ENCODE measurements around the gene CPEB2. TPM values are rescaled to one million over a fixed set of nuclear protein-coding genes. Genes with fewer than 3 reads are reported as not detected.
A peak's percentile ranks its signal among the peaks of the same experiment; 100 is the strongest.

The CPEB2 gene
- total and polyA plus RNA-seq, 8 donors, result 8.4 to 27.7 (median 12.2) TPM

- Histone ChIP-seq H3K27ac (no peak overlapping the region), H3K9me3 (no peaks in the 10 kb centered on the region), H3K4me1 (no peaks in the 10 kb centered on the region), H3K36me3 (peaks cover 0 to 38% of the 10 kb centered on the region in 2 donors), H3K4me3 (no peak overlapping the region), H3K27me3 (no peaks in the 10 kb centered on the region)
- ATAC-seq, result no peak
- no peak for DNase-seq
- TF ChIP-seq CTCF (IDR thresholded peaks at IDR 0.05), result no peak
- intact Hi-C loops (cut with DNase I), result no loop called here
Observed at GRCh38 chr4:15068298-15068697, 66.0 kb downstream of the CPEB2 start.

GRCh38 chr4:15075875-15076274, 73.6 kb downstream of the CPEB2 start:
- intact Hi-C loops (cut with DNase I), result no loop called here
- DNase-seq, result no peak
- H3K4me3 ChIP-seq, result no peak overlapping the region
- peaks cover 0 to 16% of the 10 kb centered on the region in 2 donors for H3K9me3 ChIP-seq
- ATAC-seq, result no peak
- H3K36me3 ChIP-seq, result no peaks in the 10 kb centered on the region
- no peaks in the 10 kb centered on the region for H3K27me3 ChIP-seq
- TF ChIP-seq CTCF (IDR thresholded peaks at IDR 0.05), result no peak
- peaks cover 0 to 15% of the 10 kb centered on the region in 2 donors for H3K4me1 ChIP-seq
- no peak overlapping the region for H3K27ac ChIP-seq

- no peak for DNase-seq
- H3K27me3 ChIP-seq, result no peaks in the 10 kb centered on the region
- intact Hi-C loops (cut with DNase I), result no loop called here
- H3K9me3 ChIP-seq, result peaks cover 0 to 16% of the 10 kb centered on the region in 2 donors
- TF ChIP-seq CTCF (IDR thresholded peaks at IDR 0.05), result no peak
- no peak overlapping the region for H3K4me3 ChIP-seq
- peak; percentile 40 for ATAC-seq
- peak overlapping the region in 1 of 2 donors; percentile 54 for H3K27ac ChIP-seq
- peaks cover 0 to 15% of the 10 kb centered on the region in 2 donors for H3K4me1 ChIP-seq
- H3K36me3 ChIP-seq, result no peaks in the 10 kb centered on the region
Observed at GRCh38 chr4:15077969-15078368, 75.7 kb downstream of the CPEB2 start.

GRCh38 chr4:15078682-15079642, 76.7 kb downstream of the CPEB2 start:
- no peaks in the 10 kb centered on the region for H3K27me3 ChIP-seq
- peak; percentile 43 for ATAC-seq

More at GRCh38 chr4:15078682-15079642, 76.7 kb downstream of the CPEB2 start:
- TF ChIP-seq CTCF (IDR thresholded peaks at IDR 0.05), result no peak
- Histone ChIP-seq H3K36me3 (no peaks in the 10 kb centered on the region), H3K27ac (peak overlapping the region in 1 of 2 donors; percentile 54), H3K4me3 (no peak overlapping the region), H3K9me3 (peaks cover 0 to 16% of the 10 kb centered on the region in 2 donors), H3K4me1 (peaks cover 0 to 15% of the 10 kb centered on the region in 2 donors)
- intact Hi-C loops (cut with DNase I), result no loop called here
- no peak for DNase-seq
